HCT116 (cell line): ENCODE results near the gene PAX6. TPM values are rescaled to one million over a fixed set of nuclear protein-coding genes. Genes with fewer than 3 reads are reported as not detected.

Experiments
- ATAC-seq: fragments of 200-7000 bp; cut with Tn5 transposase; 2 replicates; pipeline ENCODE4 v1.9.1; 2020; ENCODE audit warnings: mild to moderate bottlenecking, moderate library complexity
- BruUV-seq: library from RNA; stranded (reverse); fragments of 400-500 nt; replicated peaks from 2 replicates; lab custom pipeline; 2021; lab: Mats Ljungman, UMichigan
- CTCF ChIA-PET: fragments of 300-600 bp; sonication (Branson Sonifier 250); formaldehyde crosslinking; loops from one replicate; lab custom pipeline; 2021; ENCODE audit warnings: antibody characterized with exemption; lab: Charles Lee
- POLR2A ChIA-PET: fragments of 300-600, 350-600 bp; sonication (Branson Sonifier 250); formaldehyde crosslinking; loops from one replicate; lab custom pipeline; 2021; ENCODE audit warnings: antibody characterized with exemption; lab: Charles Lee
- RAD21 ChIA-PET, 2 experiments: fragments of 300-600 bp; sonication (Branson Sonifier 250); formaldehyde crosslinking; loops; one replicate each; lab custom pipeline; 2023; ENCODE audit warnings: low total read pairs in 2 of 2; ENCODE audit not compliant: uncharacterized antibody in 2 of 2, unreplicated experiment in 2 of 2, low non-redundant PET in 1 of 2; lab: Charles Lee
- DNase-seq: peaks from one replicate; pipeline ENCODE4 v3.0.0-alpha.2; 2010; ENCODE audit warnings: low read depth, low spot score
- H2AFZ ChIP-seq: fragments of 200-600 bp; shearing (Covaris generic), sonication (generic); 2 replicates; pipeline ENCODE4 v1.6.1; 2017; ENCODE audit warnings: low read depth, mixed run types, mixed read lengths, antibody characterized with exemption, low read length; ENCODE audit not compliant: poor library complexity, severe bottlenecking
- H3K27ac ChIP-seq: 2 replicates; pipeline ENCODE4 v1.5.1; 2012; ENCODE audit warnings: low read depth, low read length
- H3K27me3 ChIP-seq: fragments of 200-600 bp; sonication (generic); 2 replicates; pipeline ENCODE4 v1.6.1; 2016; ENCODE audit warnings: mixed run types, low read length, mixed read lengths; ENCODE audit not compliant: insufficient read depth
- H3K36me3 ChIP-seq, 2 experiments: fragments of 200-500 bp in 1 of 2; fragments of 200-600 bp in 1 of 2; sonication (Bioruptor generic) in 1 of 2; sonication (generic) in 1 of 2; 2 replicates each; pipeline versions ENCODE4 v1.5.1 to v1.6.1; 2014 to 2016; ENCODE audit warnings: low read length in 2 of 2, inconsistent platforms in 1 of 2, mixed read lengths in 1 of 2, mixed run types in 1 of 2; ENCODE audit not compliant: insufficient read depth in 2 of 2, control insufficient read depth in 1 of 2
- H3K4me1 ChIP-seq, 2 experiments: fragments of 200-600 bp in 1 of 2; sonication (generic) in 1 of 2; 2 replicates each; pipeline versions ENCODE4 v1.5.1 to v1.6.1; 2012 to 2017; ENCODE audit warnings: low read length in 2 of 2, inconsistent platforms in 1 of 2, mild to moderate bottlenecking in 1 of 2, mixed read lengths in 1 of 2, mixed run types in 1 of 2, moderate library complexity in 1 of 2; ENCODE audit not compliant: insufficient read depth in 2 of 2, control insufficient read depth in 1 of 2
- H3K4me2 ChIP-seq: fragments of 200-600 bp; sonication (generic); 2 replicates; pipeline ENCODE4 v1.6.1; 2017; ENCODE audit warnings: mixed run types, low read length, mixed read lengths
- H3K4me3 ChIP-seq, 2 experiments: fragments of 200-600 bp in 1 of 2; sonication (generic) in 1 of 2; replicated peaks in 1 of 2; 2 replicates each; pipeline ENCODE4 v1.5.1; 2011 to 2016; ENCODE audit warnings: low read length in 2 of 2, control low read depth in 1 of 2, low read depth in 1 of 2, mild to moderate bottlenecking in 1 of 2, mixed read lengths in 1 of 2, mixed run types in 1 of 2
- H3K79me2 ChIP-seq: fragments of 200-600 bp; sonication (generic); 2 replicates; pipeline ENCODE4 v1.6.1; 2017; ENCODE audit warnings: mild to moderate bottlenecking, mixed run types, low read length, moderate library complexity, mixed read lengths; ENCODE audit not compliant: insufficient read depth
- H3K9ac ChIP-seq: fragments of 200-600 bp; sonication (generic); 2 replicates; pipeline ENCODE4 v1.6.1; 2016; ENCODE audit warnings: low read length, mixed read lengths
- H3K9me2 ChIP-seq: fragments of 200-600 bp; sonication (generic), shearing (Covaris generic); 2 replicates; pipeline ENCODE4 v1.6.1; 2017; ENCODE audit warnings: mixed run types, mild to moderate bottlenecking, moderate library complexity; ENCODE audit not compliant: insufficient read depth
- H3K9me3 ChIP-seq, 2 experiments: fragments of 200-500 bp in 1 of 2; fragments of 200-600 bp in 1 of 2; sonication (Bioruptor generic) in 1 of 2; sonication (generic) in 1 of 2; 2 replicates each; pipeline ENCODE4 v1.6.1; 2014 to 2017; ENCODE audit warnings: low read length in 2 of 2, mixed read lengths in 2 of 2, inconsistent platforms in 1 of 2, low read depth in 1 of 2, mild to moderate bottlenecking in 1 of 2, mixed run types in 1 of 2, moderate library complexity in 1 of 2; ENCODE audit not compliant: control insufficient read depth in 1 of 2, insufficient read depth in 1 of 2
- H4K20me1 ChIP-seq: fragments of 200-600 bp; sonication (generic), shearing (Covaris generic); 2 replicates; pipeline ENCODE4 v1.6.1; 2017; ENCODE audit warnings: mixed run types, mild to moderate bottlenecking, moderate library complexity; ENCODE audit not compliant: insufficient read depth
- CBX3 ChIP-seq: IDR thresholded peaks from 2 replicates; pipeline ENCODE4 v1.6.1; 2012; ENCODE audit warnings: low read depth
- EGR1 ChIP-seq: IDR thresholded peaks from 2 replicates; pipeline ENCODE4 v1.6.1; 2012; ENCODE audit warnings: low read depth
- EZH2 ChIP-seq: fragments of 200-600 bp; sonication (generic); IDR thresholded peaks from 2 replicates; pipeline ENCODE4 v1.6.1; 2017; ENCODE audit warnings: antibody characterized with exemption, mixed run types
- FOSL1 ChIP-seq: IDR thresholded peaks from 2 replicates; pipeline ENCODE4 v1.6.1; 2012; ENCODE audit warnings: low read depth
- JUND ChIP-seq: IDR thresholded peaks from 2 replicates; pipeline ENCODE4 v1.6.1; 2012
- MAX ChIP-seq: IDR thresholded peaks from 2 replicates; pipeline ENCODE4 v1.6.1; 2012
- POLR2A ChIP-seq: IDR thresholded peaks from 2 replicates; pipeline ENCODE4 v1.7.0; 2011; ENCODE audit warnings: borderline replicate concordance; ENCODE audit not compliant: insufficient read depth, insufficient read length; ENCODE audit errors: extremely low read depth
- RAD21 ChIP-seq: IDR thresholded peaks from 2 replicates; pipeline ENCODE4 v1.6.1; 2012; ENCODE audit warnings: low read depth, mild to moderate bottlenecking
- SIN3A ChIP-seq: IDR thresholded peaks from 2 replicates; pipeline ENCODE4 v1.6.1; 2012; ENCODE audit warnings: low read depth
- YY1 ChIP-seq: IDR thresholded peaks from 2 replicates; pipeline ENCODE4 v1.6.1; 2011; ENCODE audit warnings: low read length, low read depth, moderate library complexity, mild to moderate bottlenecking; ENCODE audit not compliant: insufficient replicate concordance; ENCODE audit errors: extremely low read depth
- intact Hi-C: fragments of 100-400 bp; cut with micrococcal nuclease; formaldehyde crosslinking; loops from 2 replicates; pipeline ENCODE4 v1.10.0; 2022
- total RNA-seq: library from RNA; stranded (reverse); gene quantifications from one replicate; pipeline ENCODE4 v1.2.1, GENCODE V29; 2021; ENCODE audit not compliant: unreplicated experiment
- TF ChIP-seq, protein P1 (sequence below), 3 experiments: fragments of 200-600 bp in 1 of 3; sonication (generic) in 1 of 3; IDR thresholded peaks in 2 of 3; conservative IDR thresholded peaks in 1 of 3; 2 replicates each; pipeline ENCODE4 v1.5.1; 2012 to 2017; ENCODE audit warnings: low read depth in 2 of 3, low read length in 2 of 3, antibody characterized with exemption in 1 of 3, borderline replicate concordance in 1 of 3, control low read depth in 1 of 3, mild to moderate bottlenecking in 1 of 3, mixed read lengths in 1 of 3, mixed run types in 1 of 3, moderate library complexity in 1 of 3; ENCODE audit not compliant: insufficient read depth in 1 of 3

Gene PAX6
- total RNA-seq, 1 experiment from 2014 or later, result 5.3 TPM

DNA sequence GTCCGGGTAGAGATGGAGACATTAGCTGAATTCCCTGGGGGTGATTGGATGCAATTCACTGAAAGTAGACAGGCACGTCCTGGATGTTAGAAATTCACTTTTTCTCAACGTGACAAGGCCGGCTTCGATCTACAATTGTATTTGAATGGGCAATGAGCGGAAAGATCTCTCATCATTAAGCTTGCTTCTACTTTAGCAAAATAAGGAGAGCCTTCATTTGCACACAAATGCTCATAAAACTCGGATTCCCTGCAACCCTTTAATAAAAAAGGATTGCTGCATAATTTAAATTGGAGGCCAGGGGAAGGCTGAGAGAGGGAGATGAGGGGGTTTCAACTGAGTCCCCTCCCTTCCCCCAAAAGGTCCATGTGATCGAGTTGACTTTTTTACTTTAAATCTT lies 10.6 kb upstream of the PAX6 start:
- Histone ChIP-seq H3K27ac (no peak overlapping the region), H3K36me3 (no peaks in the 10 kb centered on the region), H3K9me3 (no peaks in the 10 kb centered on the region), H3K9ac (no peak overlapping the region), H3K4me1 (peaks cover 0 to 6% of the 10 kb centered on the region in 2 experiments; a peak in 1 of 4 replicates), H3K4me3 (no peak overlapping the region), H2AFZ (no peak overlapping the region), H3K9me2 (no peaks in the 10 kb centered on the region), H4K20me1 (no peaks in the 10 kb centered on the region), H3K79me2 (no peaks in the 10 kb centered on the region), H3K4me2 (no peak overlapping the region), H3K27me3 (no peaks in the 10 kb centered on the region)
- ChIA-PET RAD21 (no interaction called here), CTCF (no interaction called here), POLR2A (no interaction called here)
- no peak for ATAC-seq
- DNase-seq, result no peak
- intact Hi-C loops, result no loop called here
- no TSS peak for BruUV-seq
- TF ChIP-seq RAD21 (no peak), SIN3A (no peak), EGR1 (no peak), FOSL1 (no peak), YY1 (no peak), POLR2A (no peak), EZH2 (no peak), JUND (no peak), CBX3 (no peak), MAX (no peak)
- TF ChIP-seq, protein P1, sequence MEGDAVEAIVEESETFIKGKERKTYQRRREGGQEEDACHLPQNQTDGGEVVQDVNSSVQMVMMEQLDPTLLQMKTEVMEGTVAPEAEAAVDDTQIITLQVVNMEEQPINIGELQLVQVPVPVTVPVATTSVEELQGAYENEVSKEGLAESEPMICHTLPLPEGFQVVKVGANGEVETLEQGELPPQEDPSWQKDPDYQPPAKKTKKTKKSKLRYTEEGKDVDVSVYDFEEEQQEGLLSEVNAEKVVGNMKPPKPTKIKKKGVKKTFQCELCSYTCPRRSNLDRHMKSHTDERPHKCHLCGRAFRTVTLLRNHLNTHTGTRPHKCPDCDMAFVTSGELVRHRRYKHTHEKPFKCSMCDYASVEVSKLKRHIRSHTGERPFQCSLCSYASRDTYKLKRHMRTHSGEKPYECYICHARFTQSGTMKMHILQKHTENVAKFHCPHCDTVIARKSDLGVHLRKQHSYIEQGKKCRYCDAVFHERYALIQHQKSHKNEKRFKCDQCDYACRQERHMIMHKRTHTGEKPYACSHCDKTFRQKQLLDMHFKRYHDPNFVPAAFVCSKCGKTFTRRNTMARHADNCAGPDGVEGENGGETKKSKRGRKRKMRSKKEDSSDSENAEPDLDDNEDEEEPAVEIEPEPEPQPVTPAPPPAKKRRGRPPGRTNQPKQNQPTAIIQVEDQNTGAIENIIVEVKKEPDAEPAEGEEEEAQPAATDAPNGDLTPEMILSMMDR (IDR thresholded peaks at IDR 0.05 in 2 of 3, conservative IDR thresholded peaks at IDR 0.05 in 1 of 3; ENCODE audit: borderline replicate concordance in 1 of 3, insufficient read depth in 1 of 3, low read depth in 2 of 3, low read length in 2 of 3), result no peak
